HG02943 (cell line): ENCODE measurements around the gene DRC1.
"Not testable (repeated sequence)": the region's sequence is repeated elsewhere in the genome, so short reads cannot be mapped to it uniquely, and the experiment has no call there.

Experiments
- ATAC-seq: cut with Tn5 transposase; IDR thresholded peaks from one replicate; pipeline ENCODE4 v1.9.1; 2021; ENCODE audit warnings: mild to moderate bottlenecking, low read depth, moderate library complexity; ENCODE audit not compliant: unreplicated experiment

DRC1 gene

DNA sequence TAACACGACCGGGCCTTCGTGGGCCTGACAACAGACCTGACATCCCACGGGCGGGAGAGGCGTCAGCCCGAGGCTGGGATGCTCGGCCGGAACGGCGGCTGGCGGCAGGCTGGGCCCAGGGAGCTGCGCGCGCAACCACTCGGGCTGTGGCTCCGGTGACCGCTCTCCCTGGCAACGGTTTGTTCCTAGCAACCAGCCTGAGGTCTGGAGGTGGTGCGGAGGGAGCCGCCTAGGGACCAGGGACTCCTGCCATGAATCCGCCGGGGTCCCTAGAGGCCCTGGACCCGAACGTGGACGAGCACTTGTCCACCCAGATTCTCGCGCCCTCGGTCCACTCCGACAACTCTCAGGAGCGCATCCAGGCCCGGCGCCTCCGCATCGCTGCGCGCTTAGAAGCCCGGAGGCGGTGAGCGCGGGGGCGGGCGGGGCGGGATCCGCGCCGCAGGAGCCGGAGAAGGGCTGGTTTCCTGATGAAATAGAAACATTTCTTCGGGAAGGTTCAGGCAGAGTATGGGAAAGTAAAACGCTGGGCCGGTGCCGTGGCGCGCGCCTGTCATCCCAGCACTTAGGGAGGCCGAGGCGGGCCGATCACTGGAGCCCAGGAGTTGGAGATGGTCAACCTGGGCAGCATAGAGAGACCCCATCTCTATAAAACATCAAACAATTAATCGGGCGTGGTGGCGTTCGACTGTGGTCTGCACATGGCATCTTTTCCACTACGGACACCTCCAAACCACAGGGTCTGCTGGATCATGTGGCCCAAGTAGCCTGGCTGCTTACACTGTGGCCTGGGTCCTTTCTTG is at the start of gene DRC1:
DRC1 (plus strand) TSS at position 182 of the 803 bp plus-strand sequence; CDS start at position 252, 70 bp downstream.
- ATAC-seq = no peak

GRCh38 chr2:26352892-26353291 is 48.8 kb upstream of the DRC1 start:
- ATAC-seq = no peak

- ATAC-seq = not testable (repeated sequence)
Measured at GRCh38 chr2:26354469-26354868, 47.3 kb upstream of the DRC1 start.

DNA sequence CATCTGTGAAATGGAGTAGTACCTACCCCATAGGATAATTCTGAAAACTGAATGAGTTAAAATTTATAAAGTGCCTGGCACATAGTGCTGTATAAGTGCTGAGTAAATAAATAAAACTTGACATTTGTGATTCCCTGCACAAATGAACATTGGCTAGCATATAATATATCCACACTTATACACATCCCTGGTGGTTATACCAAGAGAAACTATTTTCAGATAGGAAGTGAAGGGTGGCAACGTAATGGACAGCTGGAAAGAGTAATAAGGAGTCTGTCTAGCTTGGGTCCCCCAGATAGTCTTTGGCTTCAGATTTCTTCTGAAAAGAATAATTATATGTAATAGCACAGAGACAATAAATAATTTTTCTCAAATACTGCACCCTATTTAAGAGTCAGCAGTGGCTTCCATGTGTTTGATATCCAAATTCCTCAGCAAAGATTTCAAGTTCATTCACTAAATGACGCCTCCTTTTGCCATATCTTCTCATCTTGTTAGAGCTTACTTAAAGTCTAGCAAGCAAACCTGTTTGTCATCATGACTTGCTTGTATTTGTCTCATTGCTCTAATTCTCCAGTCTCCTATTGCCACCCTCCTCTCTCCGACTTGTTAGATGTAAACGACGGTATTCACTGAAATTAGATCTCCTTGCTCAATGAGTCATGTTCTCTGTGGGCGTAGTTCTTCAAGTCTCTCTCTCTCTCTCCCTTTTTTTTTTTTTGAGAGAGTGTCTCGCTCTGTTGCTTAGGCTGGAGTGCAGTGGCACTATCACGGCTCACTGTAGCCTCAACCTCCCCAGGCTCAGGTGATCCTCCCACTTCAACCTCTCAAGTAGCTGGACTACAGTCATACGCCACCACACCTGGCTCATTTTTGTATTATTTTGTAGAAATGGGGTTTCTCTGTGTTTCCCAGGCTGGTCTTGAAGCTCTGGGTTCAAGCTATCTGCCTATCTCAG is 46.4 kb upstream of the DRC1 start:
- ATAC-seq = no peak

DNA sequence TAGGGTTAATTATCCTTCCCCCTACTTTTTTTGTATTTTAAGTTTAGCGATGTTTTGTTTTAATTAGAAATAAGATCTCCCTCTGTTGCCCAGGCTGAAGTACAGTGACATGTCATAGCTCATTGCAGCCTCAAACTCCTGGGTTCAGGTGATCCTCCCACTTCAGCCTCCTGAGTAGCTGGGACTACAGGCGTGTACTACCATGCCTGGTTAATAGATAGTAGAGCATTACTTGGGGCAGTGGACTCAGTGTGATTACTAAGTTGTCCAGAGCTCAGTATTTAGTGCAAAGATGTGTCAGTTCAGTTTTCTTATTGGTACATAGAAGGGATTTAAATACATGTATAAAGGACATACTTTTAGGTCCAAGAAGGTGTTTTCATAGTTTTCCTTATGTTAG is 45.6 kb upstream of the DRC1 start:
- no peak for ATAC-seq

DNA sequence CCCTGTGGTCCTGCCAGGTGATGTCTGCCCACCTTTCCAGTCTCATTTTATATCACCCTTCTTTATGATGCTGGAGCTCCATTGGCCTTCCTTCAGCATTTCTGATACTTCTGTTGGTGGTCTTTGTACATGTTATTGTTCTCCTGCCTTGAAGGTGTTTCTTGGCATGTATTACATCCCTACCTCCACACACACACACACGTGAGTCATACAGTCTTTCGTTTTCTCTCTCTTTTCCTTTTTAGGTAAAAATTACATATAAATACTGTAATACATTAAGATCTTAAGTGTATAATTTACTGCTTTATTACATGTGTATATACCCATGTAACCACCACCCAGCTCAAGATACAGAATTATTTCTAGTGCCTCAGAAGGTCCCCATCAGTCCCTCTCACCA is 44.9 kb upstream of the DRC1 start:
- ATAC-seq = no peak

GRCh38 chr2:26359886-26360473 is 41.7 kb upstream of the DRC1 start:
- no peak for ATAC-seq

- no peak for ATAC-seq
Measured at GRCh38 chr2:26363323-26363722, 38.4 kb upstream of the DRC1 start.

GRCh38 chr2:26363958-26364357 is 37.8 kb upstream of the DRC1 start:
- ATAC-seq = no peak

DNA sequence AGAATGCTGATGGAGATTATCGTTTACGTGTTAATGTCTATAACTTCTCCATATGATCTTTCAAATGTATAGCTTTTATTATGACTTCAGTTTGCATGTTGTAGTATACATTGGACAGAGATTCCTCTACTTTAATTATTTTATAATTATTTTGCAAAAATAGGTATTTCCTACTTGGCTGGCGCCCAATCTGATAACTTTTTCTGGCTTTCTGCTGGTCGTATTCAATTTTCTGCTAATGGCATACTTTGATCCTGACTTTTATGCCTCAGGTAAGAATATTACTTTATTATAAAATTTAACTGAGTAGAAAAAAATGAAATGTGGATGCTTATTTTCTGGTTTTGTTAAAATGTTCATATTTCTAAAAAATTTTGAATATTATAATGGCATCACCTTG is 37.1 kb upstream of the DRC1 start:
- no peak for ATAC-seq

GRCh38 chr2:26366957-26367356 is 34.8 kb upstream of the DRC1 start:
- no peak for ATAC-seq

- ATAC-seq = not testable (repeated sequence)
Measured at GRCh38 chr2:26369664-26370063, 32.1 kb upstream of the DRC1 start.

DNA sequence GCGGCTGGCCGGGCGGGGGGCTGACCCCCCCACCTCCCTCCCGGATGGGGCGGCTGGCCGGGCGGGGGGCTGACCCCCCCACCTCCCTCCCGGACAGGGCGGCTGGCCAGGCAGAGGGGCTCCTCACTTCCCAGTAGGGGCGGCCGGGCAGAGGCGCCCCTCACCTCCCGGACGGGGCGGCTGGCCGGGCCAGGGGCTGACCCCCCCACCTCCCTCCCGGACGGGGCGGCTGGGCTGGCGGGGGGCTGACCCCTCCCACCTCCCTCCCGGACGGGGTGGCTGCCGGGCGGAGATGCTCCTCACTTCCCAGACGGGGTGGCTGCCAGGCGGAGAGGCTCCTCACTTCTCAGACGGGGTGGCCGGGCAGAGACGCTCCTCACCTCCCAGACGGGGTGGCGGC is 30.8 kb upstream of the DRC1 start:
- ATAC-seq = not testable (repeated sequence)

DNA sequence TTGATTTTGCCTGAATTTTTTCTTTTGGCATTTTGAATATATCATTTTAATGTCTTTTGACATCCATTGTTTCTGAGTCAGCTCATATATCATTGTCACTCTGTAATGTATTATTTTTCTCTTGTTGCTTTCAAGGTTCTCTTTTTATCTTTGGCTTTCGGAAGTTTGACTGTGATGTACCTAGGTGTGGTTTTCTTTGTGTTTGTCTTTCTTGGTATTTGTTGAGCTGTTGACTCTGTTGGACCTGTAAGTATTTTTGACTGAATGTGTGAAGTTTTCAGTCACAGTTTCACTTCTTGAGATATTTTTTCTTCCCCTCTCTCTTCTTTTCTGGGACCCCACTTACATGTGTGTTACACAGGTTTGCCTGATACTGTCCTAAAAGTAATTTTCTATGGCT is 24.9 kb upstream of the DRC1 start:
- ATAC-seq = no peak

DNA sequence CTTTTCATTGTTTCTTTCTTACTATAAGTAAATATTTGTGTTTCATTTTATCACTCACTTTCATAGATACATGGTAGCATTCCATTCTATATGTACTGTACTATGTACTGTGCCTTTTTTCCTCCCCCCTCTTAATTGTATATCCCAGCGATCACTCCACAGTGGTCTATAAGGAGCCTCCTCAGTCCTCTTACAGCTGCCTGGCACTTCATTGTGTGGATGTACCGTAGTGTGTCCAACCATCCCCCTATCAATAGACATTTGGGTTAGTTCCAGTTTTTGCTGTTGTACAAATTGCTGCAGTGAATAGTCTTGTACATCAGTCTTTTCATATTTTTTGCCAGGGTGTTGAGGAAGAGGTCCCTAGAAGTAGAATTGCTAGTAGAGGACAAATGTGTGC is 21.4 kb upstream of the DRC1 start:
- ATAC-seq = no peak

- no peak for ATAC-seq
Measured at GRCh38 chr2:26382564-26382963, 19.2 kb upstream of the DRC1 start.

- ATAC-seq = no peak
Measured at GRCh38 chr2:26384183-26384582, 17.5 kb upstream of the DRC1 start.

GRCh38 chr2:26384597-26384996 is 17.1 kb upstream of the DRC1 start:
- no peak for ATAC-seq

DNA sequence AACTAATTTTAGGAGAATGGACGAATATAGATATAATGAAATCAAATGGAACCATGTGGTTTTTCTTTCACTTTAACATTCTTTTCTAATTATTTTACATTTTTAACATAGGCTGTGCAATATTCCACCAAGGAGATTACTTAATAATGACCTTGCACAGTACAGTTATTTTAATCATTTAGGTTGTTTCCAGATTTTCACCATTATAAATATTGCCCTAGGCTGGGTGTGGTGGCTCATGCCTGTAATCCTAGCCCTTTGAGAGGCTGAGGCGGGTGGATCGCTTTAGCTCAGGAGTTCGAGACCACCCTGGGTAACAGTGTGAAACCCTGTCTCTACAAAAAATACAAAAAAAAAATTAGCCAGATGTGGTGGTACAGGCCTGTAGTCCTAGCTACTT is 14.5 kb upstream of the DRC1 start:
- no peak for ATAC-seq

DNA sequence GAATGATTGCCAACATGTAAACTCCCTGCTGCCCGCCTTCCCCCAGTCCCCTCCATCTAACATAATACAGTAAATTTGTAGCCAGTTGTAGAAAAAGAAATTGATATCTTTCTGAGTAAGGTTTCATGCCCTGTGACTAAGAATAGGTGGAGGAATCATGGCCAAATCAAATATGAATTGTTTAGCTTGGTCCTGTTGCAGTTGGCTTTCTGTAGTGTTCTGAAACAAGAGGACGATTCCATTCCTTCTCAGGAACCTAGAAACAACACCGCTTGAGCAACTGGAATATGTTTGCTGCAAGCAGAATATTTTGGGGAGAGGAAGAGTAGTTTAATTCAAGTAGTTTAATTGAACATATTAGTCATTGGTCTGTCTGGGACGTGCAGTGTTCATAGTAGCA is 7.0 kb upstream of the DRC1 start:
- ATAC-seq = no peak

DNA sequence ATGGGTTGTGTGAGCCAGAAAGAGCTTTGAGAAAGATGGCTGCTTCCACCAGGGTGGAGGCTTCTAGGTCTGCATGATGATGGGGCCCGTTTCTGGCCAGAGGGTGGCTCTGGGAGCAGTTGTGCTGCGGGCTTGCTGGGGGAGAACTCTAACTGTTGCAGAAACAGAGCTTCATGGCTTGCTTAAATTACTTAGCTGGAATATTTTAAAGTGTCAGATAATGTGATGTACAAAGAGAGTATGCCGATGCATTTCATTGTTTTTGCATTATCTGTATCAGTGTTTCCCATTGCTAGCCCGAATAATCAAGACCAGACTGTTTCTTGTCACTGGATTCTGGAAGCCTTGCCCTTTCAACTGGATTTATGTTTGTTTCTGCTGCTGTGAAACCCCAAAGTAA is 6.3 kb upstream of the DRC1 start:
- no peak for ATAC-seq
